NCI-H510A treated with DMSO at 0.1 percent for 48 hours (cell line): ENCODE data around the gene RNF186.
"Not testable (repeated sequence)": the region's sequence is repeated elsewhere in the genome, so short reads cannot be mapped to it uniquely, and the experiment has no call there.

ENCODE experiments used
- DNase-seq: peaks from one replicate; lab custom pipeline; 2025; lab: John Stamatoyannopoulos, UW

Gene RNF186

GRCh38 chr1:19824541-19824940 is 9.5 kb upstream of the RNF186 start:
- no peak for DNase-seq

GRCh38 chr1:19824036-19824435 is 9.0 kb upstream of the RNF186 start:
- no peak for DNase-seq

GRCh38 chr1:19819701-19820100 is 4.6 kb upstream of the RNF186 start:
- no peak for DNase-seq

GRCh38 chr1:19818324-19818723 is 3.2 kb upstream of the RNF186 start:
- DNase-seq, result no peak

GRCh38 chr1:19817160-19817559 is 2.1 kb upstream of the RNF186 start:
- no peak for DNase-seq

GRCh38 chr1:19816737-19817086 is 1.6 kb upstream of the RNF186 start:
- DNase-seq, result not testable (repeated sequence)

- peak; percentile 100 for DNase-seq
Observed at GRCh38 chr1:19815801-19816736, 986 bp upstream of the RNF186 start.

GRCh38 chr1:19814244-19814661 is 830 bp downstream of the RNF186 start:
- peak; percentile 96 for DNase-seq

GRCh38 chr1:19813643-19813960 is 1.5 kb downstream of the RNF186 start:
- no peak for DNase-seq

GRCh38 chr1:19812875-19813642 is 2.0 kb downstream of the RNF186 start:
- peak; percentile 71 for DNase-seq

- peak; percentile 76 for DNase-seq
Observed at GRCh38 chr1:19811206-19811851, 3.8 kb downstream of the RNF186 start.

GRCh38 chr1:19809044-19809750 is 5.9 kb downstream of the RNF186 start:
- DNase-seq, result peak; percentile 97

GRCh38 chr1:19808351-19808750 is 6.7 kb downstream of the RNF186 start:
- no peak for DNase-seq

- DNase-seq, result no peak
Observed at GRCh38 chr1:19804831-19805251, 10.2 kb downstream of the RNF186 start.

- DNase-seq, result no peak
Observed at GRCh38 chr1:19802269-19802668, 12.8 kb downstream of the RNF186 start.

GRCh38 chr1:19800076-19800804 is 14.8 kb downstream of the RNF186 start:
- peak; percentile 95 for DNase-seq

GRCh38 chr1:19799230-19800075 is 15.6 kb downstream of the RNF186 start, which contains the start of gene TMCO4:
TMCO4 (minus strand) TSS chr1:19799916; CDS start chr1:19780758, 19,158 bp downstream.
- peak; percentile 91 for DNase-seq

- no peak for DNase-seq
Observed at GRCh38 chr1:19798486-19799229, 16.4 kb downstream of the RNF186 start.

- DNase-seq, result no peak
Observed at GRCh38 chr1:19797827-19798226, 17.3 kb downstream of the RNF186 start.

- DNase-seq, result no peak
Observed at GRCh38 chr1:19794583-19794982, 20.5 kb downstream of the RNF186 start.
